HepG2 (cell line): ENCODE results near the gene P2RY8.

ENCODE experiments used
- CEBPB ChIP-seq: IDR thresholded peaks from 2 replicates; pipeline ENCODE4 v1.6.1; 2011; ENCODE audit warnings: low read depth, low read length, improper control_type of control experiment, borderline replicate concordance
- EZH2 ChIP-seq: conservative IDR thresholded peaks from 2 replicates; pipeline ENCODE4 v1.6.1; 2012; ENCODE audit warnings: mild to moderate bottlenecking, low read depth, low read length, moderate library complexity
- HMG20B ChIP-seq: conservative IDR thresholded peaks from 2 replicates; pipeline ENCODE4 v1.6.1; 2016; ENCODE audit warnings: missing genetic modification reagents, missing compliant biosample characterization
- IRF2 ChIP-seq: IDR thresholded peaks from 2 replicates; pipeline ENCODE4 v1.6.1; 2018; ENCODE audit warnings: missing genetic modification reagents, missing compliant biosample characterization
- RFX5 ChIP-seq: IDR thresholded peaks from 2 replicates; pipeline ENCODE4 v1.6.1; 2011; ENCODE audit warnings: low read depth, low read length, improper control_type of control experiment
- SALL2 ChIP-seq: sonication (generic); formaldehyde crosslinking; IDR thresholded peaks from 2 replicates; pipeline ENCODE4 v1.8.1; 2023; ENCODE audit warnings: mild to moderate bottlenecking, missing genetic modification reagents, inconsistent platforms
- TF ChIP-seq, protein P1 (sequence below): sonication (generic); formaldehyde crosslinking; IDR thresholded peaks from 2 replicates; pipeline ENCODE4 v1.5.0; 2020; ENCODE audit warnings: mild to moderate bottlenecking, missing genetic modification reagents, moderate library complexity
- TF ChIP-seq, protein P2 (sequence below): sonication (generic); formaldehyde crosslinking; IDR thresholded peaks from 2 replicates; pipeline ENCODE4 v1.9.0; 2021; ENCODE audit warnings: missing genetic modification reagents, mild to moderate bottlenecking, borderline replicate concordance

DNA sequence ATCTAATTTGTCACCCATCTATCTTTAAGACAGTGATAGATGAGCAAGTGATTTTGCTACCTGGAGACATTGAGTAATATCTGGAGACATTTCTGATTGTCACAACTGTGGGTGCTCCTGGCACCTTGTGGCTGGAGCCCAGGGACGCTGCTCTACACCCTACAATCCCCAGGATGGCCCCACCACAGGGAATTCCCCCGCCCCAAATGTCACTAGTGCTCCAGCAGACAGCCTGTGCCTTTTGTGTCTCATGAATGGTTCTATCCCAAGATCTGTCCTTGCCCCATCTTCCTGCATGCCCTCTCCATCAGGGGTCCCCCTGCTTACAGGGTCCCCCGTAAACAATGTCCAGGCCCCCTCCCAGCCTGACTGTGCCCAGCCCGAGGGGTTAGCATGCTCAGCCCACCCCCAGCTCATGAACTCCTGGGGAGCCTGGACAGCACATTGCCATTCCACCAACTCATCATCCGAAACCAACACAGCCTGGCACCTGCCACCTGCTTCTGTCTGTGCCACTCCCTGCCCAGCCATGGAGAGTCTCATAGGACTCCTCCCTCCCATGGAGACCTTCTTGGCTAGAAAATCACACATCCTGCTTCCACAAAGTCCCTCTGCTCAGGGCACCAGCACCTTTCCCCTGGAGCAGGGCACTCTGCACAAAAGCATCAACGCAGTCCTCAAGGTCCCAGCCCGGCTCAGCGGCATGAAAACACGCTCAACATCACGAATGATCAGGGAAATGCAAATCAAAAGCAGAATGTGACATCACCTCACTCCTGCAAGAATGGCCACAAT is 5.7 kb downstream of the P2RY8 start:
- TF ChIP-seq HMG20B (CRISPR knock-in tag) (no peak), RFX5 (no peak), IRF2 (CRISPR knock-in tag) (no peak), CEBPB (no peak), EZH2 (no peak), SALL2 (CRISPR knock-in tag) (no peak)
- TF ChIP-seq, protein P1, sequence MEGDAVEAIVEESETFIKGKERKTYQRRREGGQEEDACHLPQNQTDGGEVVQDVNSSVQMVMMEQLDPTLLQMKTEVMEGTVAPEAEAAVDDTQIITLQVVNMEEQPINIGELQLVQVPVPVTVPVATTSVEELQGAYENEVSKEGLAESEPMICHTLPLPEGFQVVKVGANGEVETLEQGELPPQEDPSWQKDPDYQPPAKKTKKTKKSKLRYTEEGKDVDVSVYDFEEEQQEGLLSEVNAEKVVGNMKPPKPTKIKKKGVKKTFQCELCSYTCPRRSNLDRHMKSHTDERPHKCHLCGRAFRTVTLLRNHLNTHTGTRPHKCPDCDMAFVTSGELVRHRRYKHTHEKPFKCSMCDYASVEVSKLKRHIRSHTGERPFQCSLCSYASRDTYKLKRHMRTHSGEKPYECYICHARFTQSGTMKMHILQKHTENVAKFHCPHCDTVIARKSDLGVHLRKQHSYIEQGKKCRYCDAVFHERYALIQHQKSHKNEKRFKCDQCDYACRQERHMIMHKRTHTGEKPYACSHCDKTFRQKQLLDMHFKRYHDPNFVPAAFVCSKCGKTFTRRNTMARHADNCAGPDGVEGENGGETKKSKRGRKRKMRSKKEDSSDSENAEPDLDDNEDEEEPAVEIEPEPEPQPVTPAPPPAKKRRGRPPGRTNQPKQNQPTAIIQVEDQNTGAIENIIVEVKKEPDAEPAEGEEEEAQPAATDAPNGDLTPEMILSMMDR (CRISPR knock-in tag), result no peak
- TF ChIP-seq, protein P2, sequence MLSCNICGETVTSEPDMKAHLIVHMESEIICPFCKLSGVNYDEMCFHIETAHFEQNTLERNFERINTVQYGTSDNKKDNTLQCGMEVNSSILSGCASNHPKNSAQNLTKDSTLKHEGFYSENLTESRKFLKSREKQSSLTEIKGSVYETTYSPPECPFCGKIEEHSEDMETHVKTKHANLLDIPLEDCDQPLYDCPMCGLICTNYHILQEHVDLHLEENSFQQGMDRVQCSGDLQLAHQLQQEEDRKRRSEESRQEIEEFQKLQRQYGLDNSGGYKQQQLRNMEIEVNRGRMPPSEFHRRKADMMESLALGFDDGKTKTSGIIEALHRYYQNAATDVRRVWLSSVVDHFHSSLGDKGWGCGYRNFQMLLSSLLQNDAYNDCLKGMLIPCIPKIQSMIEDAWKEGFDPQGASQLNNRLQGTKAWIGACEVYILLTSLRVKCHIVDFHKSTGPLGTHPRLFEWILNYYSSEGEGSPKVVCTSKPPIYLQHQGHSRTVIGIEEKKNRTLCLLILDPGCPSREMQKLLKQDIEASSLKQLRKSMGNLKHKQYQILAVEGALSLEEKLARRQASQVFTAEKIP (CRISPR knock-in tag), result no peak
